ENCODE results near the gene SLC6A9.
A peak's percentile ranks its signal among the peaks of the same experiment; 100 is the strongest.

Gene SLC6A9

GRCh38 chr1:44031252-44032169, at the start of gene SLC6A9:
SLC6A9 (minus strand) TSS chr1:44031462; CDS start chr1:44024277, 7,185 bp downstream.
- DNase-seq (ENCODE audit: low read depth) = no peak

GRCh38 chr1:44079566-44079965, 48.3 kb upstream of the SLC6A9 start:
- DNase-seq (ENCODE audit: low read depth) = no peak

- DNase-seq (ENCODE audit: low read depth) = no peak
Observed at GRCh38 chr1:44078104-44078503, 46.8 kb upstream of the SLC6A9 start.

- DNase-seq (ENCODE audit: low read depth) = no peak
Observed at GRCh38 chr1:44077421-44077820, 46.2 kb upstream of the SLC6A9 start.

DNA sequence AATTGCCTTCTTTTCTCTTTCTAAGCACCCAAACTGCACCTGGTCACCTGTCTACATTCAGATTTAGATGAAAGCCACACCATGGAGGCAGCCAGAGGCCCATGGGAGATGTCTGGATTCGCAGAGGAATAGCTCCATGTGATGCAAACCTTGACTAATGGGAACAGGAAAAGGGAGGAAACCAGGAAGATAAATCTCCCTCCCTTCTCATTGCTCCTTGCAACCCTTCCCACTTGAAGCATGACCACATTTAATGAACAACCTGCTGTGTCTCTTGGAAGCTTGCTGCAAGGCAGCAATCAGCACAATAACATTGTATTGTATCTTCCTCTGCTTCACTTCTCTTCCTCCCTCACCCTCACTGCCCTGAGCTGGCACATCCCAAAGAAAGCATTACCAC, 44.8 kb upstream of the SLC6A9 start:
- no peak for DNase-seq (ENCODE audit: low read depth)

- DNase-seq (ENCODE audit: low read depth) = no peak
Observed at GRCh38 chr1:44074415-44074814, 43.2 kb upstream of the SLC6A9 start.

GRCh38 chr1:44073528-44073927, 42.3 kb upstream of the SLC6A9 start:
- DNase-seq (ENCODE audit: low read depth) = no peak

GRCh38 chr1:44072821-44073220, 41.6 kb upstream of the SLC6A9 start:
- no peak for DNase-seq (ENCODE audit: low read depth)

- DNase-seq (ENCODE audit: low read depth) = peak; percentile 86
Observed at GRCh38 chr1:44072204-44072603, 40.9 kb upstream of the SLC6A9 start.

DNA sequence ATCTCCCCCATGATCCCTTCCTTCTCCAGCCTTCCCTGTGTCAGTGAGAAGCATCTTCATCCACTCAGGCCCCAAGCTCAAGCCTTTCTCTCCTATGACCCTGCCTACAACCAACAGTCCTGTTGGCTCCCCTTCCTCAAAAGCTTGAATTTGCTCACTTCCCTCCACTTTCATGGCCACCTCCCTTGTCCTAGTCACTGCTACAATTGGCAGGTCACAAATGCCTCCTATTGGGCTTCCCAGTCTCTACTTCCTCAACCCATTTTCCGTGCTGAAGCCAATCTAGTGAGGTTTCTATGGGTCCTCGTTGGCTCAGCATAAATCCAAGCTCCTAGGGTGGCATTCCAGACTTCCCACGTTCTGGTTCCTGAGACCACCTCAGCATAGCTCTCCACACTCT, 40.2 kb upstream of the SLC6A9 start:
- DNase-seq (ENCODE audit: low read depth) = no peak

GRCh38 chr1:44068442-44068921, 37.2 kb upstream of the SLC6A9 start:
- DNase-seq (ENCODE audit: low read depth) = no peak

DNA sequence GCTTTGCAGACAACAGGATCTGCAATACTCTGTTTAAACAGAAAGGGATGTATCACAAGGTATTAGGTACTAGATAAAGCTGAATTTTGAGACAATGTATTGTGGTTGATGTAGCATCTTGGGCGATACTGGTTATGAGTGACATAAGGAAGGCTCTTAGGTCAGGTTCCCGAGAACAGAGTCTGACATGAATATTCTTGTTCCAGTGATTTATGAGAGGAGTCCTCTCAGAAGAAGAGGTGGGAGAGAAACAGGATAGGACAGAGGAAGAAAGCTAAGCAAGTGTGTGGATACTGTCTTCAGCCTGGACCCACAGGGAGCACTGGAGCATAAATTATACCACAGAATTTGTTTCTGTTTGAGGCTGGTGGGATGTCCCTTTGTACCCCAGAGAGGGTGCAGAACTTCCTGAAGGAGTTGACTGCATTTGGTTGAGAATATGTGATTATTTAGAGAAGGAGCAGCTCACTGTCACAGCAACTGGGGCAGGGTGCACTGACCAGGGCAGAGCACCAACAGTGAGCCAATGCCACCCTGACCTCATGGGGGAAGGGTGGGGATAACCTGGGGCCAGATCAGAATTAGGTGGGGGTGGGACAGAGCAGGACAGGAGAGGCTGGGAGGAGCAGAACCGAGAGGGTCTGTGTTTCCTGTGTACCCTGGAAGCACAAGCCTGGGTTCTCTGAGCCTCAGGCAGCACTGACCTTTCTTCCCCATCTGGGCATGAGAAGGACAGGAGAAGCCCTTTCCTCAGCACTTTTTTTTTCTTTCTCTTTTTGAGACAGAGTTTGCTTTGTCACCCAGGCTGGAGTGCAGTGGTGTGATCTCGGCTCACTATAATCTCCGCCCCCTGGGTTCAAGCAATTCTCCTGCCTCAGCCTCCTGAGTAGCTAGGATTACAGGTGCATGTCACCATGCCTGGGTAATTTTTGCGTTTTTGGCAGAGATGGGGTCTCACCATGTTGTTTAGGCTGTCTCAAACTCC, 36.3 kb upstream of the SLC6A9 start:
- no peak for DNase-seq (ENCODE audit: low read depth)

- DNase-seq (ENCODE audit: low read depth) = no peak
Observed at GRCh38 chr1:44062656-44063179, 31.5 kb upstream of the SLC6A9 start.

DNA sequence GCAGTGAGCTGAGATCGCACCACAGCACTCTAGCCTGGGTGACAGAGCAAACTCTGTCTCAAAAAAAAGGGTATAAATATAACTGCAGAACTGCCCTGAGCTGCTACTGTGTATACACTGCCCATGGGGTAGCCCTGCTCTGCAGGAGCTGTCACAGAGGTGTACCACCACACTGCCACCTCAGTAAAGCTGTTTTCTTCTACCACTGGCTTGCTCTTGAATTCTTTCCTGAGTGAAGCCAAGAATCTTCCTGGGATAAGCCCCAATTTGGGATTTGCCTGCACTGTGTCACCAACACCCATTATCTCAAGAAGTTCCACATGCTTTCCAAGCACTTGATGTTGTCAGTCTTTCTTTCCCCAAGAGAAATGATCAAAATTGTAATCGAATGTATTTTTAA, 30.6 kb upstream of the SLC6A9 start:
- no peak for DNase-seq (ENCODE audit: low read depth)

- DNase-seq (ENCODE audit: low read depth) = no peak
Observed at GRCh38 chr1:44060830-44061267, 29.6 kb upstream of the SLC6A9 start.

- DNase-seq (ENCODE audit: low read depth) = no peak
Observed at GRCh38 chr1:44059664-44060355, 28.5 kb upstream of the SLC6A9 start.

DNA sequence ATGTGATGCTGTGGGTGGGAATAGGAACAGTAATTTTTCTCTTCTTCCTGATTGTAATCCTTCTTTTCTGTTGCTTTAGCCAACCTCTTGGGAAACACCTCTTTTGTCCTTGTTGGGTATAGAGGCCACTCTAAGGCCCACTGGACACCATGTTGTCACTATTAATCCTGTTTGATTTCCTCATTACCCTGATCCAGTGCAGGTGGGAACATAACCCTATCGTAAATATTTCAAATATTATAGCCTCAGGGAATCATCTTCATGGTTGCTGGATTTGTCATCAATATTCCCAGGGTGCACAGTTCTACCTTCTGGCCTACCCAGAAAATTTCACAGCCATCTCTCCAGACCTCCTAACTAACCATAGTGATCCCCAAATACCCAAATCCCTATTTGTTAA, 27.9 kb upstream of the SLC6A9 start:
- no peak for DNase-seq (ENCODE audit: low read depth)

DNA sequence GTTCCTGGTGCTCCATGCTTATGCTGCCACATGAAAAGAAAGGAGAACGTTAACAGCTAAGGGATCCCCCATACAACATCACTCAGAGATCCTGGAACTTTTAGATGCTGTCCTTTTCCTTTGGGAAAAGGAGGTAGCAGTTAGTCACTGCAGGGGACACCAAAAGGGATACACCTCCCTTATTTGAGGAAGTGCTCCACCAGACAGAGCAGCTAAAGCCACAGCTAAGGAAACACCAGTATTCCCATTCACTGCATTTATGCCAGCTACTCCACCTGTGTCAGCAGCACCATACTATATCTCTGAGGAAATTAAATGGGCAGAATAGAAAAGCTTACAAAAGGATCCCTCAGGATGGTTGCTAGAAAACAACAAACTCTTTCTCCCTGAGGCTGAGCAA, 26.0 kb upstream of the SLC6A9 start:
- no peak for DNase-seq (ENCODE audit: low read depth)

DNA sequence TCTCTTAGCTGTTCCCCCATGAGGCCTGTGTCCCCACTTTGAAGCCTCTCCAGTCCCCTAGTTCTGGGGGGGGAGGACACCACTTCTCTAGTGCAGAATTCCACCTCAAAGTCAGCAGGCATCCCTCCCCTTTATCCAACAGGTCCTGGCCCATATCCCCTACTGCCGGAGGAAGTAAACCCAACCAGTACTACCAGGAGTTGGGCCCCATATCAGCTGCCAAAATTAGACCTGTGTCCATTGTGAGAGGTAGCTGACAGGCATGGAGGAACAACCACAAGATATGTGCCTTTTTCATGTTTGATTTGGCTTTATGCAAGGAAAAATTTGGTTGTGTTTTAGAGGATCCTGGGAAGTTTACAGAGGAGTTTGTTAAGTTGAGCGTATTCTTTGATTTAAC, 22.1 kb upstream of the SLC6A9 start:
- DNase-seq (ENCODE audit: low read depth) = no peak

GRCh38 chr1:44050261-44050660, 19.0 kb upstream of the SLC6A9 start:
- DNase-seq (ENCODE audit: low read depth) = no peak

DNA sequence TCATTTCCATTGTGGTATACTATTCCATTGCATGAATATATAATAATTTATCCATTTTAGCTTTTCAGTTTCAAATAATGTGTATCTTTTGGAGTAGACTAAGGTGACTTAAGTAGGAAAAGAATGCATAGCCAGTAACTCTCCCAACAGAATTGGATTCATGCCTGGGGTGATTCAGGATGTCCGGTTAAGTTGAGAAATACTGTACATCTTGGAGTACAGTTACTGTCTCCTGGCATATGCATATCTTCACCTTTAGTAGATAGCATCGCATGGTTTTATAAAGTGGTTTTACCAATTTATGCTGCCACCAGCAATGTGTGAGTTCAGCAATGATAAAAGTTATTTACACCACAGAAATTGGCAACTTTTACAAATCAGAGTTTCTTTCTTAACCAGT, 18.6 kb upstream of the SLC6A9 start:
- peak; percentile 67 for DNase-seq (ENCODE audit: low read depth)
